Endothelial cell of umbilical vein (primary cell): Measurements from ENCODE around the gene PPP1R2C.

Source experiments
- CTCF ChIP-seq, 2 donors: IDR thresholded peaks; 1 replicate in 1 of 2; 2 replicates in 1 of 2; pipeline ENCODE4 v1.5.1; 2011; ENCODE audit warnings: low read length in 2 of 2, mild to moderate bottlenecking in 2 of 2, moderate library complexity in 2 of 2, control low read depth in 1 of 2, inconsistent platforms in 1 of 2, low read depth in 1 of 2; ENCODE audit not compliant: insufficient read depth in 1 of 2; ENCODE audit errors: extremely low read depth in 1 of 2
- EZH2 ChIP-seq: IDR thresholded peaks from 2 replicates; pipeline ENCODE4 v1.6.1; 2012; ENCODE audit warnings: borderline replicate concordance, low read depth, mild to moderate bottlenecking, moderate library complexity, low read length, inconsistent platforms; ENCODE audit not compliant: severe bottlenecking
- POLR2A ChIP-seq: IDR thresholded peaks from 2 replicates; pipeline ENCODE4 v1.6.1; 2012; ENCODE audit warnings: low read depth, mild to moderate bottlenecking, control low read depth, low read length

DNA sequence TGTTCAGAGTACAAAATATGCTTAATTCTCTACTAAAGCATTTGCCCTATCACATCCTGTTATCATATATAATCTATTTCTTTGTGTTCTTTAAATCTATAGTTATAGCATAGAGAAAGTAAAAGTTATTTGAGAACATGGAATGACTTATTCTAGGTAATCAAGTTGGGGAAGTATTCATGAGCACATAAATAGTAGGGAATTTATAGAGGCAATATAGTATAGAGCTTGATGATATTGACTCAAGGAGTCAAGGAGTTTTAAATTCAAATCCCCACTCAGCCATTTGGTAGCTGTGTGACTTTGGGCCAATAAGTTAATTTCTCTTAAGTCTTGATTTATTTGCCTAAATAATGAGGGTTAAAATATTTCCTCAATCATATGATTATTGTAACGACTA is 37.5 kb downstream of the PPP1R2C start:
- TF ChIP-seq POLR2A (no peak), CTCF (IDR thresholded peaks at IDR 0.05; ENCODE audit: extremely low read depth in 1 of 2, insufficient read depth in 1 of 2, low read depth in 1 of 2, low read length in 2 of 2) (no peak), EZH2 (no peak)
